Liver (tissue), 9 donors: ENCODE data around the gene MYO18B. TPM values are rescaled to one million over a fixed set of nuclear protein-coding genes. Genes with fewer than 3 reads are reported as not detected.

Experiments used
- DNase-seq: peaks from one replicate; pipeline ENCODE4 v3.0.0-alpha.2; 2017; ENCODE audit warnings: low spot score
- H3K27ac ChIP-seq, 2 donors: one replicate each; pipeline ENCODE4 v1.7.0; 2013; ENCODE audit warnings: inconsistent platforms in 2 of 2, low read length in 2 of 2, control low read depth in 1 of 2, low read depth in 1 of 2, mild to moderate bottlenecking in 1 of 2
- H3K27me3 ChIP-seq, 4 donors: one replicate each; pipeline versions ENCODE4 v1.6.1 to v1.7.0; 2013; ENCODE audit warnings: low read length in 3 of 4, inconsistent platforms in 1 of 4, mild to moderate bottlenecking in 1 of 4, moderate library complexity in 1 of 4; ENCODE audit not compliant: control insufficient read depth in 4 of 4, insufficient read depth in 4 of 4
- H3K36me3 ChIP-seq, 4 donors: one replicate each; pipeline versions ENCODE4 v1.6.1 to v1.7.0; 2013; ENCODE audit warnings: low read length in 3 of 4, mild to moderate bottlenecking in 3 of 4, low read depth in 1 of 4, moderate library complexity in 1 of 4; ENCODE audit not compliant: control insufficient read depth in 4 of 4, insufficient read depth in 3 of 4
- H3K4me1 ChIP-seq, 4 donors: one replicate each; pipeline versions ENCODE4 v1.6.1 to v1.7.0; 2013; ENCODE audit warnings: low read length in 3 of 4, mild to moderate bottlenecking in 3 of 4, moderate library complexity in 1 of 4; ENCODE audit not compliant: control insufficient read depth in 4 of 4, insufficient read depth in 4 of 4
- H3K4me3 ChIP-seq, 3 donors: one replicate each; pipeline versions ENCODE4 v1.6.1 to v1.7.0; 2013; ENCODE audit warnings: low read length in 3 of 3, control low read depth in 1 of 3, low read depth in 1 of 3, mild to moderate bottlenecking in 1 of 3
- H3K9ac ChIP-seq, 2 donors: one replicate each; pipeline ENCODE4 v1.7.0; 2013; ENCODE audit warnings: low read length in 2 of 2, mild to moderate bottlenecking in 2 of 2, moderate library complexity in 2 of 2, control low read depth in 1 of 2, low read depth in 1 of 2
- H3K9me3 ChIP-seq, 4 donors: one replicate each; pipeline versions ENCODE4 v1.6.1 to v1.7.0; 2013; ENCODE audit warnings: low read length in 3 of 4; ENCODE audit not compliant: control insufficient read depth in 4 of 4
- ATF3 ChIP-seq: IDR thresholded peaks from 2 replicates; pipeline ENCODE4 v1.6.1; 2016; ENCODE audit warnings: antibody characterized with exemption
- CTCF ChIP-seq: fragments of 150-350 bp; IDR thresholded peaks from 2 replicates; pipeline ENCODE4 v1.5.1; 2017; ENCODE audit warnings: improper control_type of control experiment, low read depth, low read length; ENCODE audit not compliant: missing input control
- EGR1 ChIP-seq, 2 donors: IDR thresholded peaks; 2 replicates each; pipeline ENCODE4 v1.6.1; 2016 to 2018; ENCODE audit warnings: antibody characterized with exemption in 2 of 2, low read depth in 2 of 2
- FOXA1 ChIP-seq: IDR thresholded peaks from 2 replicates; pipeline ENCODE4 v1.6.1; 2016; ENCODE audit warnings: antibody characterized with exemption
- FOXA2 ChIP-seq: IDR thresholded peaks from 2 replicates; pipeline ENCODE4 v1.6.1; 2016; ENCODE audit warnings: antibody characterized with exemption
- GABPA ChIP-seq, 2 donors: IDR thresholded peaks in 1 of 2; conservative IDR thresholded peaks in 1 of 2; 2 replicates each; pipeline ENCODE4 v1.6.1; 2016; ENCODE audit warnings: antibody characterized with exemption in 2 of 2, mild to moderate bottlenecking in 1 of 2, moderate library complexity in 1 of 2
- HNF4A ChIP-seq, 2 donors: conservative IDR thresholded peaks; 2 replicates each; pipeline ENCODE4 v1.6.1; 2016; ENCODE audit warnings: antibody characterized with exemption in 2 of 2, mild to moderate bottlenecking in 2 of 2
- HNF4G ChIP-seq: IDR thresholded peaks from 2 replicates; pipeline ENCODE4 v1.6.1; 2016; ENCODE audit warnings: antibody characterized with exemption
- MAX ChIP-seq: IDR thresholded peaks from 2 replicates; pipeline ENCODE4 v1.6.1; 2016; ENCODE audit warnings: antibody characterized with exemption
- NR2F2 ChIP-seq: IDR thresholded peaks from 2 replicates; pipeline ENCODE4 v1.6.1; 2016; ENCODE audit warnings: antibody characterized with exemption
- RAD21 ChIP-seq, 2 donors: IDR thresholded peaks; 2 replicates each; pipeline ENCODE4 v1.6.1; 2016; ENCODE audit warnings: antibody characterized with exemption in 2 of 2, mild to moderate bottlenecking in 2 of 2
- RXRA ChIP-seq, 2 donors: IDR thresholded peaks; 2 replicates each; pipeline ENCODE4 v1.6.1; 2017 to 2018; ENCODE audit warnings: antibody characterized with exemption in 2 of 2, mild to moderate bottlenecking in 1 of 2
- SP1 ChIP-seq: IDR thresholded peaks from 2 replicates; pipeline ENCODE4 v1.6.1; 2018; ENCODE audit warnings: antibody characterized with exemption, mild to moderate bottlenecking
- TAF1 ChIP-seq: conservative IDR thresholded peaks from 2 replicates; pipeline ENCODE4 v1.6.1; 2016; ENCODE audit warnings: antibody characterized with exemption, mild to moderate bottlenecking
- YY1 ChIP-seq: IDR thresholded peaks from 2 replicates; pipeline ENCODE4 v1.6.1; 2016; ENCODE audit warnings: antibody characterized with exemption, mild to moderate bottlenecking
- ZBTB33 ChIP-seq: IDR thresholded peaks from 2 replicates; pipeline ENCODE4 v1.6.1; 2016; ENCODE audit warnings: antibody characterized with exemption
- WGBS: extraction: QIAGEN DNeasy Blood & Tissue Kit; methylation state at CpG from one replicate; pipeline ENCODE4 v1.1.7; 2013; 5-methylcytosine and 5-hydroxymethylcytosine counted together
- polyA plus RNA-seq, 2 donors: library from polyadenylated mRNA; stranded (reverse) in 1 of 2; unstranded in 1 of 2; fragments of 200-250 nt in 1 of 2; fragments of >200 nt in 1 of 2; fragmentation: Nextera tagmentation in 1 of 2; extraction: Ambion mirVana in 1 of 2; gene quantifications; one replicate each; pipeline versions ENCODE4 v1.2.1 to v1.2.3, GENCODE V29; 2013 to 2015
- total RNA-seq, 2 donors: library from RNA; depleted of rRNA; stranded (reverse); fragments of >200 nt; gene quantifications; one replicate each; pipeline ENCODE4 v1.2.3, GENCODE V29; 2014
- donor health status: healthy.
- donor health status: healthy.
- donor health status: healthy.
- donor health status: healthy.
- donor health status: healthy.

MYO18B gene
- total and polyA plus RNA-seq, 4 donors, result under 0.01 to 4.2 (median 0.02) TPM; not detected in 1

GRCh38 chr22:25758316-25758715 is 16.3 kb downstream of the MYO18B start:
- H3K27me3 ChIP-seq, result no peaks in the 10 kb centered on the region
- no peaks in the 10 kb centered on the region for H3K9me3 ChIP-seq
- TF ChIP-seq YY1 (no peak), CTCF (no peak), MAX (no peak), HNF4A (conservative IDR thresholded peaks at IDR 0.05) (no peak), ATF3 (no peak), FOXA1 (no peak), EGR1 (IDR thresholded peaks at IDR 0.05; ENCODE audit: low read depth in 2 of 2) (no peak), GABPA (IDR thresholded peaks at IDR 0.05 in 1 of 2, conservative IDR thresholded peaks at IDR 0.05 in 1 of 2) (no peak), SP1 (no peak), FOXA2 (no peak)
- no peak overlapping the region for H3K27ac ChIP-seq
- 95% methylated on average over 8 of the region's 8 CpGs for WGBS
- no peaks in the 10 kb centered on the region for H3K4me1 ChIP-seq
- no peak overlapping the region for H3K9ac ChIP-seq
- H3K4me3 ChIP-seq, result no peak overlapping the region
- no peaks in the 10 kb centered on the region for H3K36me3 ChIP-seq
- DNase-seq, result no peak

- Histone ChIP-seq H3K9me3 (no peaks in the 10 kb centered on the region), H3K4me1 (no peaks in the 10 kb centered on the region), H3K27me3 (no peaks in the 10 kb centered on the region), H3K9ac (no peak overlapping the region), H3K36me3 (no peaks in the 10 kb centered on the region), H3K27ac (no peak overlapping the region), H3K4me3 (no peak overlapping the region)
- DNase-seq, result no peak
- 48% methylated on average over 5 of the region's 5 CpGs for WGBS
- TF ChIP-seq RAD21 (IDR thresholded peaks at IDR 0.05) (no peak), FOXA2 (no peak), CTCF (no peak), ZBTB33 (no peak), RXRA (IDR thresholded peaks at IDR 0.05) (no peak), SP1 (no peak), HNF4A (conservative IDR thresholded peaks at IDR 0.05) (no peak), GABPA (IDR thresholded peaks at IDR 0.05 in 1 of 2, conservative IDR thresholded peaks at IDR 0.05 in 1 of 2) (no peak), HNF4G (no peak), YY1 (no peak), ATF3 (no peak), NR2F2 (no peak), EGR1 (IDR thresholded peaks at IDR 0.05; ENCODE audit: low read depth in 2 of 2) (no peak), FOXA1 (no peak), TAF1 (no peak)
Observed at GRCh38 chr22:25759825-25760231, 17.8 kb downstream of the MYO18B start.
